ENCODE data around the gene MRPL42. TPM values are rescaled to one million over a fixed set of nuclear protein-coding genes. Genes with fewer than 3 reads are reported as not detected.

Gene MRPL42
- total and polyA plus RNA-seq, 9 donors, result 22.4 to 72.7 (median 44.9) TPM

GRCh38 chr12:93459097-93459496 lies 8.2 kb upstream of the MRPL42 start:
- Histone ChIP-seq H3K4me1 (ENCODE audit: insufficient read depth) (no peaks in the 10 kb centered on the region), H3K27ac (no peak overlapping the region), H3K9me3 (no peaks in the 10 kb centered on the region), H3K4me3 (no peak overlapping the region), H3K36me3 (no peaks in the 10 kb centered on the region), H3K27me3 (no peaks in the 10 kb centered on the region)
- WGBS, 3 donors, result 85 to 92% (median 92%) methylated on average over 5 of the region's 5 CpGs
- no peak for DNase-seq
- TF ChIP-seq POLR2A (IDR thresholded peaks at IDR 0.05), result no peak
- no peak for TF ChIP-seq EP300 (IDR thresholded peaks at IDR 0.05)
- no peak for TF ChIP-seq CTCF (IDR thresholded peaks at IDR 0.05)
- intact Hi-C loops (cut with DNase I), result no loop called here

GRCh38 chr12:93460003-93460402 lies 7.3 kb upstream of the MRPL42 start:
- intact Hi-C loops (cut with DNase I), result no loop called here
- H3K9me3 ChIP-seq, result no peaks in the 10 kb centered on the region
- no peaks in the 10 kb centered on the region for H3K4me1 ChIP-seq (ENCODE audit: insufficient read depth)
- no peaks in the 10 kb centered on the region for H3K27me3 ChIP-seq
- DNase-seq, result no peak
- WGBS, 3 donors, result 51 to 63% (median 61%) methylated on average over 6 of the region's 6 CpGs
- no peak overlapping the region for H3K27ac ChIP-seq
- TF ChIP-seq CTCF (IDR thresholded peaks at IDR 0.05), result no peak
- no peak for TF ChIP-seq POLR2A (IDR thresholded peaks at IDR 0.05)
- no peak for TF ChIP-seq EP300 (IDR thresholded peaks at IDR 0.05)
- no peak overlapping the region for H3K4me3 ChIP-seq
- H3K36me3 ChIP-seq, result no peaks in the 10 kb centered on the region

- H3K36me3 ChIP-seq, result no peaks in the 10 kb centered on the region
- intact Hi-C loops (cut with DNase I), result no loop called here
- WGBS, 3 donors, result 83 to 85% (median 85%) methylated on average over 7 of the region's 7 CpGs
These were observed 6.4 kb upstream of the MRPL42 start for GRCh38 chr12:93460902-93461301.

GRCh38 chr12:93461503-93461902 lies 5.8 kb upstream of the MRPL42 start:
- intact Hi-C loops (cut with DNase I), result no loop called here

More at GRCh38 chr12:93460902-93461301, 6.4 kb upstream of the MRPL42 start:
- no peak overlapping the region for H3K4me3 ChIP-seq
- H3K27ac ChIP-seq, result no peak overlapping the region
- H3K9me3 ChIP-seq, result no peaks in the 10 kb centered on the region
- no peaks in the 10 kb centered on the region for H3K4me1 ChIP-seq (ENCODE audit: insufficient read depth)
- H3K27me3 ChIP-seq, result no peaks in the 10 kb centered on the region
- TF ChIP-seq EP300 (IDR thresholded peaks at IDR 0.05) (no peak), CTCF (IDR thresholded peaks at IDR 0.05) (no peak), POLR2A (IDR thresholded peaks at IDR 0.05) (no peak)
- no peak for DNase-seq

More at GRCh38 chr12:93461503-93461902, 5.8 kb upstream of the MRPL42 start:
- Histone ChIP-seq H3K36me3 (no peaks in the 10 kb centered on the region), H3K27me3 (no peaks in the 10 kb centered on the region), H3K27ac (no peak overlapping the region), H3K9me3 (no peaks in the 10 kb centered on the region), H3K4me1 (ENCODE audit: insufficient read depth) (no peaks in the 10 kb centered on the region), H3K4me3 (no peak overlapping the region)
- no peak for DNase-seq
- WGBS, 3 donors, result 84 to 95% (median 94%) methylated on average over 3 of the region's 3 CpGs
- TF ChIP-seq POLR2A (IDR thresholded peaks at IDR 0.05) (no peak), CTCF (IDR thresholded peaks at IDR 0.05) (no peak), EP300 (IDR thresholded peaks at IDR 0.05) (no peak)
